B cell (primary cell): Measurements from ENCODE around the gene MAP7D1.

Experiments used
- CTCF ChIP-seq: fragments of 200-600 bp; IDR thresholded peaks from one replicate; pipeline ENCODE4 v1.8.0; 2022; ENCODE audit warnings: antibody characterized with exemption, mild to moderate bottlenecking
- EZH2 ChIP-seq: IDR thresholded peaks from 2 replicates; pipeline ENCODE4 v1.6.1; 2012; ENCODE audit warnings: borderline replicate concordance, low read depth, mild to moderate bottlenecking, moderate library complexity, low read length; ENCODE audit not compliant: insufficient read depth, poor library complexity, severe bottlenecking

- TF ChIP-seq EZH2 (no peak), CTCF (no peak)
These were observed 26.8 kb downstream of the MAP7D1 start for GRCh38 chr1:36182734-36183133.
